ENCODE data around the gene SLC16A8. TPM values are rescaled to one million over a fixed set of nuclear protein-coding genes. Genes with fewer than 3 reads are reported as not detected.

The SLC16A8 gene
- total and polyA plus RNA-seq, 10 of the 15 experiments (the other 5 are each of a cell fraction or from before 2014, with no cell fraction given), result not detected

DNA sequence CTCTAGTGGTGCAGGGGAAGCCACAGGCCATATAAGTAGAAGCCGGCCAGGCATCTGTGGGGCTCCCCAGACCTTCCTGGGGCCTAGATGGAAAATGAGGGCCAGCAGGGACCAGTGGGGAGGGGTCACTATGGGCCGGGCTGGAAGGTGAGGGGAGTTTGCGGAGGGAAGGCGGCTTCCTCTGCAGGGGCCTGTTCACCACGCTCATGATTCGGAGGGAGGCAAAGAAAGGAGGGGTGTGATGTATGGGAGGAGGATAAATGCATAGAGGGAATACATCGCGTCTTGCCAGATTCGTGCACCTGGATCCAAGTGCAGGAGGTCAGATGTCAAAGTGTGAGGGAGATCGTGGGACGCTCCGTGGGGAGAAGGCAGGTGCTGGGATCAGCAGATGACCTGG lies 6.9 kb downstream of the SLC16A8 start:
- intact Hi-C loops (cut with micrococcal nuclease; ENCODE audit: unreplicated experiment) (no loop called here), in situ Hi-C loops (cut with MboI) (no loop called here)
- Histone ChIP-seq H3K9ac (ENCODE audit: control insufficient read depth, insufficient read depth, low read length) (no peak overlapping the region), H4K20me1 (ENCODE audit: control insufficient read depth, insufficient read depth) (no peaks in the 10 kb centered on the region), H2AFZ (ENCODE audit: control insufficient read depth, low read depth, low read length) (no peak overlapping the region), H3K4me2 (ENCODE audit: control insufficient read depth, insufficient read depth) (no peak overlapping the region), H3K4me3 (no peak overlapping the region), H3K79me2 (ENCODE audit: control insufficient read depth, insufficient read depth, low read length) (no peaks in the 10 kb centered on the region), H3K27me3 (replicated peaks in 1 of 2; ENCODE audit: control insufficient read depth in 2 of 2, insufficient read depth in 2 of 2, low read length in 1 of 2) (peaks cover 5% of the 10 kb centered on the region in 2 experiments; a peak in 3 of 4 replicates), H3K9me3 (replicated peaks; ENCODE audit: control insufficient read depth, insufficient read depth, low read length) (no peaks in the 10 kb centered on the region), H3K4me1 (ENCODE audit: control insufficient read depth, insufficient read depth, low read length) (no peaks in the 10 kb centered on the region), H3K36me3 (ENCODE audit: control insufficient read depth in 2 of 2, insufficient read depth in 2 of 2, low read length in 1 of 2) (no peaks in the 10 kb centered on the region), H3K27ac (ENCODE audit: control insufficient read depth, insufficient read depth) (no peak overlapping the region)
- no peak for DNase-seq (ENCODE audit: low read depth, low spot score)
- no peak for FAIRE-seq
- CTCF ChIA-PET, result no interaction called here
- RAD21 ChIA-PET (ENCODE audit: unreplicated experiment), result no interaction called here
- no peak for ATAC-seq
- WGBS (ENCODE audit: insufficient coverage, insufficient replicate concordance, low lambda C conversion rate, missing lambda C conversion rate), result 81% methylated on average over 12 of the region's 12 CpGs
- SMC1A ChIA-PET (ENCODE audit: uncharacterized antibody, unreplicated experiment), result no interaction called here
- BruUV-seq (replicated peaks), result no TSS peak
- POLR2A ChIA-PET, result no interaction called here
- no peak for TF ChIP-seq KDM1A (IDR thresholded peaks at IDR 0.05; ENCODE audit: borderline replicate concordance)
- TF ChIP-seq RFX5 (IDR thresholded peaks at IDR 0.05; ENCODE audit: low read depth, low read length), result no peak
- TF ChIP-seq BACH1 (IDR thresholded peaks at IDR 0.05; ENCODE audit: borderline replicate concordance), result no peak
- TF ChIP-seq NFYA (IDR thresholded peaks at IDR 0.05; ENCODE audit: borderline replicate concordance, low read depth, low read length), result no peak
- TF ChIP-seq, protein P1, sequence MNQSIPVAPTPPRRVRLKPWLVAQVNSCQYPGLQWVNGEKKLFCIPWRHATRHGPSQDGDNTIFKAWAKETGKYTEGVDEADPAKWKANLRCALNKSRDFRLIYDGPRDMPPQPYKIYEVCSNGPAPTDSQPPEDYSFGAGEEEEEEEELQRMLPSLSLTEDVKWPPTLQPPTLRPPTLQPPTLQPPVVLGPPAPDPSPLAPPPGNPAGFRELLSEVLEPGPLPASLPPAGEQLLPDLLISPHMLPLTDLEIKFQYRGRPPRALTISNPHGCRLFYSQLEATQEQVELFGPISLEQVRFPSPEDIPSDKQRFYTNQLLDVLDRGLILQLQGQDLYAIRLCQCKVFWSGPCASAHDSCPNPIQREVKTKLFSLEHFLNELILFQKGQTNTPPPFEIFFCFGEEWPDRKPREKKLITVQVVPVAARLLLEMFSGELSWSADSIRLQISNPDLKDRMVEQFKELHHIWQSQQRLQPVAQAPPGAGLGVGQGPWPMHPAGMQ (IDR thresholded peaks at IDR 0.05; ENCODE audit: borderline replicate concordance), result no peak
- TF ChIP-seq, protein P2, sequence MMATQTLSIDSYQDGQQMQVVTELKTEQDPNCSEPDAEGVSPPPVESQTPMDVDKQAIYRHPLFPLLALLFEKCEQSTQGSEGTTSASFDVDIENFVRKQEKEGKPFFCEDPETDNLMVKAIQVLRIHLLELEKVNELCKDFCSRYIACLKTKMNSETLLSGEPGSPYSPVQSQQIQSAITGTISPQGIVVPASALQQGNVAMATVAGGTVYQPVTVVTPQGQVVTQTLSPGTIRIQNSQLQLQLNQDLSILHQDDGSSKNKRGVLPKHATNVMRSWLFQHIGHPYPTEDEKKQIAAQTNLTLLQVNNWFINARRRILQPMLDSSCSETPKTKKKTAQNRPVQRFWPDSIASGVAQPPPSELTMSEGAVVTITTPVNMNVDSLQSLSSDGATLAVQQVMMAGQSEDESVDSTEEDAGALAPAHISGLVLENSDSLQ (IDR thresholded peaks at IDR 0.05), result no peak
- no peak for TF ChIP-seq TCF3 (IDR thresholded peaks at IDR 0.05; ENCODE audit: borderline replicate concordance, insufficient read depth, low read depth, low read length)
- TF ChIP-seq, protein P3, sequence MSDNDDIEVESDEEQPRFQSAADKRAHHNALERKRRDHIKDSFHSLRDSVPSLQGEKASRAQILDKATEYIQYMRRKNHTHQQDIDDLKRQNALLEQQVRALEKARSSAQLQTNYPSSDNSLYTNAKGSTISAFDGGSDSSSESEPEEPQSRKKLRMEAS (IDR thresholded peaks at IDR 0.05; ENCODE audit: low read depth, low read length), result no peak
- TF ChIP-seq RELA (IDR thresholded peaks at IDR 0.05; ENCODE audit: borderline replicate concordance, partially characterized antibody), result no peak
- TF ChIP-seq SMC3 (IDR thresholded peaks at IDR 0.05; ENCODE audit: borderline replicate concordance, low read length), result no peak
- TF ChIP-seq, protein P4, sequence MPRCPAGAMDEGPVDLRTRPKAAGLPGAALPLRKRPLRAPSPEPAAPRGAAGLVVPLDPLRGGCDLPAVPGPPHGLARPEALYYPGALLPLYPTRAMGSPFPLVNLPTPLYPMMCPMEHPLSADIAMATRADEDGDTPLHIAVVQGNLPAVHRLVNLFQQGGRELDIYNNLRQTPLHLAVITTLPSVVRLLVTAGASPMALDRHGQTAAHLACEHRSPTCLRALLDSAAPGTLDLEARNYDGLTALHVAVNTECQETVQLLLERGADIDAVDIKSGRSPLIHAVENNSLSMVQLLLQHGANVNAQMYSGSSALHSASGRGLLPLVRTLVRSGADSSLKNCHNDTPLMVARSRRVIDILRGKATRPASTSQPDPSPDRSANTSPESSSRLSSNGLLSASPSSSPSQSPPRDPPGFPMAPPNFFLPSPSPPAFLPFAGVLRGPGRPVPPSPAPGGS (IDR thresholded peaks at IDR 0.05; ENCODE audit: borderline replicate concordance, insufficient read depth, low read depth, low read length, poor library complexity, severe bottlenecking), result no peak
- TF ChIP-seq, protein P5, sequence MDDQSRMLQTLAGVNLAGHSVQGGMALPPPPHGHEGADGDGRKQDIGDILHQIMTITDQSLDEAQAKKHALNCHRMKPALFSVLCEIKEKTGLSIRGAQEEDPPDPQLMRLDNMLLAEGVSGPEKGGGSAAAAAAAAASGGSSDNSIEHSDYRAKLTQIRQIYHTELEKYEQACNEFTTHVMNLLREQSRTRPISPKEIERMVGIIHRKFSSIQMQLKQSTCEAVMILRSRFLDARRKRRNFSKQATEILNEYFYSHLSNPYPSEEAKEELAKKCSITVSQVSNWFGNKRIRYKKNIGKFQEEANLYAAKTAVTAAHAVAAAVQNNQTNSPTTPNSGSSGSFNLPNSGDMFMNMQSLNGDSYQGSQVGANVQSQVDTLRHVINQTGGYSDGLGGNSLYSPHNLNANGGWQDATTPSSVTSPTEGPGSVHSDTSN (IDR thresholded peaks at IDR 0.05; ENCODE audit: insufficient replicate concordance, low read depth, low read length), result no peak
- TF ChIP-seq, protein P6, sequence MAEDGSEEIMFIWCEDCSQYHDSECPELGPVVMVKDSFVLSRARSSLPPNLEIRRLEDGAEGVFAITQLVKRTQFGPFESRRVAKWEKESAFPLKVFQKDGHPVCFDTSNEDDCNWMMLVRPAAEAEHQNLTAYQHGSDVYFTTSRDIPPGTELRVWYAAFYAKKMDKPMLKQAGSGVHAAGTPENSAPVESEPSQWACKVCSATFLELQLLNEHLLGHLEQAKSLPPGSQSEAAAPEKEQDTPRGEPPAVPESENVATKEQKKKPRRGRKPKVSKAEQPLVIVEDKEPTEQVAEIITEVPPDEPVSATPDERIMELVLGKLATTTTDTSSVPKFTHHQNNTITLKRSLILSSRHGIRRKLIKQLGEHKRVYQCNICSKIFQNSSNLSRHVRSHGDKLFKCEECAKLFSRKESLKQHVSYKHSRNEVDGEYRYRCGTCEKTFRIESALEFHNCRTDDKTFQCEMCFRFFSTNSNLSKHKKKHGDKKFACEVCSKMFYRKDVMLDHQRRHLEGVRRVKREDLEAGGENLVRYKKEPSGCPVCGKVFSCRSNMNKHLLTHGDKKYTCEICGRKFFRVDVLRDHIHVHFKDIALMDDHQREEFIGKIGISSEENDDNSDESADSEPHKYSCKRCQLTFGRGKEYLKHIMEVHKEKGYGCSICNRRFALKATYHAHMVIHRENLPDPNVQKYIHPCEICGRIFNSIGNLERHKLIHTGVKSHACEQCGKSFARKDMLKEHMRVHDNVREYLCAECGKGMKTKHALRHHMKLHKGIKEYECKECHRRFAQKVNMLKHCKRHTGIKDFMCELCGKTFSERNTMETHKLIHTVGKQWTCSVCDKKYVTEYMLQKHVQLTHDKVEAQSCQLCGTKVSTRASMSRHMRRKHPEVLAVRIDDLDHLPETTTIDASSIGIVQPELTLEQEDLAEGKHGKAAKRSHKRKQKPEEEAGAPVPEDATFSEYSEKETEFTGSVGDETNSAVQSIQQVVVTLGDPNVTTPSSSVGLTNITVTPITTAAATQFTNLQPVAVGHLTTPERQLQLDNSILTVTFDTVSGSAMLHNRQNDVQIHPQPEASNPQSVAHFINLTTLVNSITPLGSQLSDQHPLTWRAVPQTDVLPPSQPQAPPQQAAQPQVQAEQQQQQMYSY (CRISPR knock-in tag; IDR thresholded peaks at IDR 0.05), result no peak
- TF ChIP-seq SUZ12 (IDR thresholded peaks at IDR 0.05; ENCODE audit: unreplicated experiment), result no peak
- no peak for TF ChIP-seq DPF2 (IDR thresholded peaks at IDR 0.05)

All from GM12878 (cell line).